HG03135 (cell line): Measurements from ENCODE around the gene ALDH3B1.

Source experiments
- ATAC-seq: cut with Tn5 transposase; IDR thresholded peaks from one replicate; pipeline ENCODE4 v1.9.1; 2021; ENCODE audit warnings: mild to moderate bottlenecking, moderate library complexity; ENCODE audit not compliant: unreplicated experiment

ALDH3B1 gene

DNA sequence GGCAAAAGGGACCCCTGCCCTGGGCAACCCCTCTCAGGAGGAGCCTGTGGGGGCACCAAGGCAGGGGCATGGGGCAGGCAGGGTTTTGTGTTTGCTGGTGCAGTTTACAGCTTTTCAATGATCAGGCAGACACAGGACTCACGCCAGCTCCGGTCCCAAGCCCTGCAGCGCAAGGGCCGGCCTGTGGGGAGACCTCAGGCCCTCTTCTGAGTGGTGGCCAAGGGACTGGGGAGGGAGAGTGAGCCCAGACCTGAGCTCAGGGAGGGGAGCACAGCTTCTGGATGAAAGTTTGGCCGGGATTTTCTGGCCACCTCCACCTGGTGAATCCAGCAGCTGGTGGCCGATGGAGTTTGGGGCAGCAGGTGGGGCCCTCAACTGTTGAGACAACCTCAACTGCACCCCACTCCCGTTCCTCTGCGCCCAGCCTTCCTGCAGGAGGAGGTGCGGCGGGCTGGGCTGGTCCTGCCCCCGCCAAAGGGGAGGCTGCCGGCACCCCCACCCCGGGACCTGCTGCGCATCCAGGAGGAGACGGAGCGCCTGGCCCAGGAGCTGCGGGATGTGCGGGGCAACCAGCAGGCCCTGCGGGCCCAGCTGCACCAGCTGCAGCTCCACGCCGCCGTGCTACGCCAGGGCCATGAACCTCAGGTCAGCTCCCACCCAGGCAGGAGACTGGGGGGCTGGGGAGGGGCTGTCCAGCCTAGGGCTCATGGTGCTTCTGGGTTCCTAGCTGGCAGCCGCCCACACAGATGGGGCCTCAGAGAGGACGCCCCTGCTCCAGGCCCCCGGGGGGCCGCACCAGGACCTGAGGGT, 32.3 kb downstream of the ALDH3B1 start:
- no peak for ATAC-seq

DNA sequence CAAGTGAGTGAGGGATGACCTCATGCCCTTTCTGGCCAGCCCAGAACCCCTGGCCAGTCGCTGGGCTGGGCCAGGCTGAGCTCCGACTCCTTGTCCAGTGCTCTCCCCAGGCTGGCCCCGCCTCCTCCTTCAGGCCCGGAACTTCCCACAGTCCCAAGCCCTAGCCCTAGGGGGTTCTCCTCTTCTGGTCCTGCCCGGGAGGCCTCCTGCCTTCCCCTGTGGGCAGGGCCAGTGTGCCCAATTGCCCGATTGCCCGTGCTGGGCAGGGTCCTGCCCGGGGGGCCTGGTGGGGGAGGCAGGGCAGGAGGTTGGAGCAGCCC, 32.9 kb downstream of the ALDH3B1 start:
- ATAC-seq: no peak

DNA sequence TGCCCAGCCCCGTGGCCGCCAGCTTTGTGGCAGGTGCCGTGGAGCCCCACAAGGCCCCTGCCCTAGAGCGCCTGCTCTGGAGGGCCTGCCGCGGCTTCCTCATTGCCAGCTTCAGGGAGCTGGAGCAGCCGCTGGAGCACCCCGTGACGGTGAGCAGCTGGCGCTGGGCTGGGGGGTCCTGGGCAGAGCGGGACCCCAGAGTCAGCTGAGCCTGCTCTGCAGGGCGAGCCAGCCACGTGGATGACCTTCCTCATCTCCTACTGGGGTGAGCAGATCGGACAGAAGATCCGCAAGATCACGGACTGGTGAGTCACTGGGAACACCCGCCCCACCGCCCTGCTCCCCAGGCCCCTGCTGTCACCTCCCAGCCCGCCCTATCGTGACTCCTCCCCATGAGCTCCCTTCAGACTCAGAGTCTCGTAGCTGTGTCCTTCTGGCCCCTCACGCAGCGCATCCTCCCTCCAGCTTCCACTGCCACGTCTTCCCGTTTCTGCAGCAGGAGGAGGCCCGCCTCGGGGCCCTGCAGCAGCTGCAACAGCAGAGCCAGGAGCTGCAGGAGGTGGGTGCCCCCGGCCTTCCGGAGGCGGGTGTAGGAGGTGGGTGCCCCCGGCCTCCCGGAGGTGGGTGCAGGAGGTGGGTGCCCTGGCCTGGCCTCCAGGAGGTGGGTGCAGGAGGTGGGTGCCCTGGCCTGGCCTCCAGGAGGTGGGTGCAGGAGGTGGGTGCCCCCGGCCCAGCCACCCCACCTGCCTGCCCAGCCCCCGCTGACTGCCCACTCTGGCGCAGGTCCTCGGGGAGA, 33.4 kb downstream of the ALDH3B1 start:
- no peak for ATAC-seq

DNA sequence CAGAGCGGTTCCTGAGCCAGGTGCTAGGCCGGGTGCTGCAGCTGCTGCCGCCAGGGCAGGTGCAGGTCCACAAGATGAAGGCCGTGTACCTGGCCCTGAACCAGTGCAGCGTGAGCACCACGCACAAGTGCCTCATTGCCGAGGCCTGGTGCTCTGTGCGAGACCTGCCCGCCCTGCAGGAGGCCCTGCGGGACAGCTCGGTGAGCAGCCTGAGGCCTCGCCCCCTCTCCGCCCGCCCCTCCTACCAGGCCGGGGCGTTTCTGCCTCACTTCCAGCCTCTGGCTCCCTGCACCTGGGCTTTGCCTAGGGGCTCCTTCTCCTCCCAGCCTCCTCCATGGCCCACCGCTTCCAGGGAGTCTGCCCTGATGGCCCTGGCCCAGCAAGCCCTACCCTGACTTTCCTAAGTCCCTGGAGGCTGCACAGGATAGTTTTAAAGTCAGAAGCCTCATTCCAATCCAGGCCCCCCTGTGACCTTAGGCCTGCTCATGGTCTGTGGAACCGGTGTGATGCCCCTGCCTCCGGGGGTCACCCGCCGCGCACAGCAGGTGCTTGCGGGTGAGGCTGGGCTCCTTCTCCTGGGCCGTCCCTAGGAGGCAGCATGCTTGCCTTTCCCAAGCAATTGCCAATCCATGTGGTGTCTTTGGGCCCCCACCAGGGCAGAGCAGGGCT, 34.2 kb downstream of the ALDH3B1 start:
- ATAC-seq: no peak

DNA sequence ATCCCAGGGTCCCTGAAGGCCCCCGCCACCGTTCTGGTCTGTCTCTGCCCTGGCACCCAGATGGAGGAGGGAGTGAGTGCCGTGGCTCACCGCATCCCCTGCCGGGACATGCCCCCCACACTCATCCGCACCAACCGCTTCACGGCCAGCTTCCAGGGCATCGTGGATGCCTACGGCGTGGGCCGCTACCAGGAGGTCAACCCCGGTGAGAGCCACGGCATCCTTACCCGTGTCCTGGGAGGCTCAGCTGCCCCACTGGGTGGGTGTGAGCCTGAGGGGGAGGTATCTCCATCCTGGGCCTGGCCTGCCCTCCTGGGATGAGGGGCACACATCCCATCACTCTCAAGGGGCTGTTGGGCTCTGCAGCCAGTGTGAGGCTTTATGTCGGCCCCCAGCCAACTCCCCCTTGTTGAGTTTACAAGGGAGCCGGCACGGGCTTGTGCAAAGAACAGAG, 34.8 kb downstream of the ALDH3B1 start:
- no peak for ATAC-seq

DNA sequence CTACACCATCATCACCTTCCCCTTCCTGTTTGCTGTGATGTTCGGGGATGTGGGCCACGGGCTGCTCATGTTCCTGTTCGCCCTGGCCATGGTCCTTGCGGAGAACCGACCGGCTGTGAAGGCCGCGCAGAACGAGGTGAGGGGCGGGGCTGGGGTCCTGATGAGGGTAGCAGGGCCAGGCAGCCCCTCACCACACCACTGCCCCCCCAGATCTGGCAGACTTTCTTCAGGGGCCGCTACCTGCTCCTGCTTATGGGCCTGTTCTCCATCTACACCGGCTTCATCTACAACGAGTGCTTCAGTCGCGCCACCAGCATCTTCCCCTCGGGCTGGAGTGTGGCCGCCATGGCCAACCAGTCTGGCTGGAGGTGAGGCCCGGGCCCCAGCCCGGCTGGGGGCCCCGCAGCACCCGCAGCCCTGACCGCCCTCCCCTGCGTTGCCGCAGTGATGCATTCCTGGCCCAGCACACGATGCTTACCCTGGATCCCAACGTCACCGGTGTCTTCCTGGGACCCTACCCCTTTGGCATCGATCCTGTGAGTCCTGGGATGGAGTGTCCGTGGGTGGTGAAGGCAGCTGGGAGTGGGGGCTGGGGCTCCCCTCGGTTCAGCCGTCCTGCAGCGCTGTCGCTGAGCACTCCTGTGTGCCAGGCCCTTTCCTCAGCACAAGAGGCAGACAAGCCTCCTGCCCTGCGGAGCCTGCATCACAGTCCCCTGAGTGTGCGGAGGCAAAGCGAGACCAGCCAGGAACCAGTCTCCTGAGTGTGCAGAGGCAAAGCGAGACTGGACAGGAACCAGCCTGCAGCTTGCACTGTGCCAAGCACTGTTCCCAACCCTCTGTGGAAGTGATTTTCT, 37.5 kb downstream of the ALDH3B1 start:
- no peak for ATAC-seq

DNA sequence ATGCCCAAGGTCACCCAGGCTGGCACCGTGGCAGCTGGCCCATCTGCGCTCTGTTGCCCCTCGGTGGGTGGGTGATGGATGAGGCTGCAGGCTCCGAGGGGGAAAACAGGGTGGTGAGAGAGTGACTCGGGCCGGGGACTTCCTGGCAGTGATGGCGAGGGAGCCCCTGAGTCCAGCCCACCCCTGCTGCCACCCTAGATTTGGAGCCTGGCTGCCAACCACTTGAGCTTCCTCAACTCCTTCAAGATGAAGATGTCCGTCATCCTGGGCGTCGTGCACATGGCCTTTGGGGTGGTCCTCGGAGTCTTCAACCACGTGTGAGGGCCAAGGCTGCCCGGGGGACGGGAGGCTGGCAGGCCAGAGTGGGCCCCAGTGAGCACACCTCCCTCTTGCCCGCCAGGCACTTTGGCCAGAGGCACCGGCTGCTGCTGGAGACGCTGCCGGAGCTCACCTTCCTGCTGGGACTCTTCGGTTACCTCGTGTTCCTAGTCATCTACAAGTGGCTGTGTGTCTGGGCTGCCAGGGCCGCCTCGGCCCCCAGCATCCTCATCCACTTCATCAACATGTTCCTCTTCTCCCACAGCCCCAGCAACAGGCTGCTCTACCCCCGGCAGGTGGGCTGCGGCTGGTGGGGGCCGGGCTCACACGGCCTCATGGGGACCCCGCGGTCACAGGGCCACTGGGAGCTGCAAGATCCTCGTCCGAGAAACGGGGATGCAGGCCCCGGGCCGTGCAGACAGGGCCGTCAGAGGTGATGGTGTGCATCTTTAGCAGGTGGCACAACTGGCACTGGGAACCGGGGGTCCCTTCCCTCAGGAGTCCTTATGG, 38.8 kb downstream of the ALDH3B1 start:
- no peak for ATAC-seq

DNA sequence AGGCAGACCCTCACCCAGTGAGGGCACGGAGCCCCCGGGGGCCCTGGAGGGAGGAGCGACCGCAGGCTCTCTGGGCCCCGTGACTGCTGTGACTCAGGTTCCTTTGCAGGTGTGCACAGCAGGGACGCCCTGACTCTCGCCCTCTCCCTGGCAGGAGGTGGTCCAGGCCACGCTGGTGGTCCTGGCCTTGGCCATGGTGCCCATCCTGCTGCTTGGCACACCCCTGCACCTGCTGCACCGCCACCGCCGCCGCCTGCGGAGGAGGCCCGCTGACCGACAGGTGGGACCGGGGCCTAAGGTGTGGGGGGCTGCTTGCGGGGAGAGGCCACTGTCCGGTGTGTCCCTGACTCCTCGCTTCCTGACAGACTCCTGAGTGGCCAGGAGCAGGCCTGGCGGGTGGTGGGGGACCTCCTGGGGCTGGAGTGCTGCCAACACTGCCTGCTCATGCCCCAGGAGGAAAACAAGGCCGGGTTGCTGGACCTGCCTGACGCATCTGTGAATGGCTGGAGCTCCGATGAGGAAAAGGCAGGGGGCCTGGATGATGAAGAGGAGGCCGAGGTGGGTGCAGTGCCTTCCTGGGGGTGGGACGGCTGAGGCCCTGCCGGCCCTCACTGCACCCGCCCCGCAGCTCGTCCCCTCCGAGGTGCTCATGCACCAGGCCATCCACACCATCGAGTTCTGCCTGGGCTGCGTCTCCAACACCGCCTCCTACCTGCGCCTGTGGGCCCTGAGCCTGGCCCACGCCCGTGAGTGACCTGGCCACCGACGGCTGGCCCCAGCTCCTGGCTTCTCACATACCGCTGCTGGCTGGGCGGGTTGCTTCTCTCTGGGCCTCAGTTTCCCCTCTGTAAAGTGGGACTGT, 39.6 kb downstream of the ALDH3B1 start:
- ATAC-seq: no peak

DNA sequence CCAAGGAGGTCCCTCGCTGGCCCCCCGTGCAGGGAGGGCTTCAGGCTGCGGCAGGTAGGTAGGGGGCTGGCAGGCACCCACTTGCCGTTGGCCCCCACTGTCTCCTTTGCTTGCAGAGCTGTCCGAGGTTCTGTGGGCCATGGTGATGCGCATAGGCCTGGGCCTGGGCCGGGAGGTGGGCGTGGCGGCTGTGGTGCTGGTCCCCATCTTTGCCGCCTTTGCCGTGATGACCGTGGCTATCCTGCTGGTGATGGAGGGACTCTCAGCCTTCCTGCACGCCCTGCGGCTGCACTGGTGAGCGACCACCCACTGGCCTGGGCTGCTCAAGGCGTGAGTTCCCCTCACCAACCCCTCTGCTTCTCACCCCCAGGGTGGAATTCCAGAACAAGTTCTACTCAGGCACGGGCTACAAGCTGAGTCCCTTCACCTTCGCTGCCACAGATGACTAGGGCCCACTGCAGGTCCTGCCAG, 40.3 kb downstream of the ALDH3B1 start:
- no peak for ATAC-seq

DNA sequence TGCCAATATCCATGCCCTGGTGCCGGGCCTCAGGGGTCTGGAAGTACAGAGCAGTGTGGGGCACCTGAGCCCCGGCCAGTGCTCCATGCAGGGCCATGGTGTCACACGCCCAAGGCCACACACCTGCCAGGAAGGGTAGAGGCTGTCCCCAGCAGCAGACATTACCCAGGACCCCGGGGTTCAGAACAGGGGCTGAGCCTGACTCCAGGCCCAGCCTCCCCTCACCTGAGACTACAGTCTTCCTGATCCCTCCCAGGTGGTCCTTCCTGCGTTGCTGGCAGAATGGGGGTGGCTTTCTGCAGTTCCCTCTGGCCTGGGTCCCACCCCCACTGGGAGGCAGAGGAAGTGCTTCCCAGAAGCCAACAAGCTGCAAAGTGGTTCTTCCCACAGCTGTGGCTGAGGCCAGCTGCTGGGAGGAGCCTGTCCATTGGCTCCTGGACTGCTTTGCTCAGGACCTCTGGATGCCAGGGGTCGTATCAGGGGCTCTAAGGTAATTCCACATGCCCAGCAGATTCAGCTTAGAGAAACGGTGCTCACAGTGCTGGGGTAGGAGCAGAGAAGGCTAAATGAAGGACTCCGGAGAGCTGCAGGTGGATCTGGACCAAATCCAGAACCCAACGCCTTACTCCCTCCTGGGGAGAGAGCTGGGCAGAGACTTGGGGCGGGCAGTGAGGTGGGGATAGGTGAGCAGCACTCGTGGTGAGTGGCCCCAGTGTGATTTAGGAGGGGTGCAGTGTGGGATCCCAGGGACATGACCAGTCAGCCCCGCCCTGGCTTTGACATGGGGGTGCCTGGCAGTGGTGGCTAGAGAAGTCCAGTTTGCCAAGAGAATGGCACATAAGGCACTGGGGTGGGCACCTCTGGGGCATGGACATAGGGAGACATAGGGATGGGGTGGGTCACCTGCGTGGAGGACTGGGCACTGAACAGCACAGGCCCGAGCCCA, 41.3 kb downstream of the ALDH3B1 start:
- no peak for ATAC-seq

DNA sequence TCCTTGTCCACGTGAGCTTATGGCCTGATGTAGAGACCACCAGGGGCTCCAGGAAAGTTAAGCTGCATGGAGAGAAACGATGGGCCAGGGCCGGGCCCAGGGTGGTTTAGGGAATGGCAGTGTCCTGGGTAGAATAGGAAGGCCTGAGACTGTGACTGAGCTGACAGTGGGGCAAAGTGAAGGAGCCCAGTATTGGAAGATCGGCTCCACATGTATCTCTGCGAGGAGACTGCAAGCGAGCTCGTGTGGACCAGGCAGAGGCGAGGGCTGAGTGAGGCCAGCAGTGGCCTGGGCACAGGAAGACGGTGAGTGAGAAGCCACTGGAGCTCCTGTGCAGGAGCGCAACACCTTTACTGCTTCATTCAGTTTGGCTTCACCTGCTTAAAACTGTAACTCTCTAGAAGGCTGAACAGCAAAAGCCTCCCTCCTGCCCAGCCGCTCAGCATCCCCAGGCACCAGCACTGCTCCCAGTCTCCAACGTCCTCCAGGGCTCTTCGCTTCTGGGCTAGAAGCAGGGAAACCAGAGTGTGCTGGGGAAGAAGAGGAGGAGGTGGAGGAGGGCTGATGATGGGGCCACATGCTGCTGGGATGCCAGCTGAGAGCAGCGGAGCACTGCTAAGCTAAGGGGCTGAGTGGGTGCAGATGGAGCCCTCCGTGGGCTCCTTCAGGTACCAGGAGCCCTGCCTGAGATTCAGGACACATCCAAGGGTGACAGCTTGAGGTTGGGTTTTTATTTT, 42.2 kb downstream of the ALDH3B1 start:
- no peak for ATAC-seq

DNA sequence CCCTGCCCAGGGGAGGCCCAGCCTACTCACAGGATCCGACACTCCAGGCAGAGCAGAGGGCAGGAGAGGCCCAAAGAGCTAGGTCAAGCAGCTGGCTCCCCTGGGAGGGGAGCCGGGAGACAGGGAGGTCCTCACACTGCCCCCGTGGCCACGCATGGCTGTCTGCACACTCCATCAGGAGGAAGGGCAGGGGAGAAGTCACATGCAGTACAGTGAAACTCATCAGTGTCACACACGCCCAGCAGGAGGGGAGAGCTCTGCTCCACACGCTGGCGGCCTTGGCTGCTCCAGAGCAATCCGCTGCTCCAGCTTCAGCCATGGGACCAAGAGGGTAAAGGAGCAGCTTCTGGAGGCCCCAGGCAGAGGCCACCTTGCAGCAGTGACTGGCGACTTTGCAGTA, 43.0 kb downstream of the ALDH3B1 start:
- ATAC-seq: no peak

DNA sequence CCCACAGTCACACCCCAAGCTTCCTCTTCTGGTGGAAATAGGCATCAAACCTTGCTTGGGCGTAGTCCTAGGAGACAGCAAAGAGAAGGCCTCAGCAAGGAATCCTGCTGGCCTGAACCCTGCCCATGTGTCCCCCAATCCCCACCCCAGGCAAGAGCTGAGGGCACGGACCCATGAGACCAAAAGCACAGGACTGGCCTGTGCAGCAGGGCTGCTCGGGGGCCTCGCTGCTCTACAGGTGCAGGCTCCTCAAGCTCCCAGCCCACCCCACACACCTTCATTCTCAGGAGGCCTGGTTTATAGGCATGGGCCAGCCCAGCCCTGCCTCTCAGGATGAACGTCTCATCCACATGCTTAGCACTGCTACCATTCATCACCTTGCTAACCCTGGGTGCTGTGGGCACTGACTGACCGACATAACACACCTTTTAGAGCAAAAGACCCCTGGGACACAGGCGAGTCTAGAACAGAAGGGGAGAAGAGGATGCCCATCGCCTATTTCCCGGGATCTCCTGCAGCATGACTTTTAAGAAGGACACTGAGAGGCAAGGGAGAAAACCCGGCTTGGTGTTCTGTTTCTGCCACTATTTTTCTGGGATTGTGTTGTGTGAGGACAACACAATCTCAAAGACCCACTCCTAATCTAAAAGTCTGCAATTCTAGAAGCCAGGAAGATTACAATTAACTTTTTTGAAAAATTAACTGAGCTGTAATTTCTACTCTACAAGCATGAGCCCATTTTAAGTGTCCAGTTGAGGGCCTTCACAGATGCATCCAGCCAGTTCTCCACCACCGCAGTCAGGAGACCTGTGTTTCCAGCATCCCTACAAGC, 44.1 kb downstream of the ALDH3B1 start:
- ATAC-seq: no peak

DNA sequence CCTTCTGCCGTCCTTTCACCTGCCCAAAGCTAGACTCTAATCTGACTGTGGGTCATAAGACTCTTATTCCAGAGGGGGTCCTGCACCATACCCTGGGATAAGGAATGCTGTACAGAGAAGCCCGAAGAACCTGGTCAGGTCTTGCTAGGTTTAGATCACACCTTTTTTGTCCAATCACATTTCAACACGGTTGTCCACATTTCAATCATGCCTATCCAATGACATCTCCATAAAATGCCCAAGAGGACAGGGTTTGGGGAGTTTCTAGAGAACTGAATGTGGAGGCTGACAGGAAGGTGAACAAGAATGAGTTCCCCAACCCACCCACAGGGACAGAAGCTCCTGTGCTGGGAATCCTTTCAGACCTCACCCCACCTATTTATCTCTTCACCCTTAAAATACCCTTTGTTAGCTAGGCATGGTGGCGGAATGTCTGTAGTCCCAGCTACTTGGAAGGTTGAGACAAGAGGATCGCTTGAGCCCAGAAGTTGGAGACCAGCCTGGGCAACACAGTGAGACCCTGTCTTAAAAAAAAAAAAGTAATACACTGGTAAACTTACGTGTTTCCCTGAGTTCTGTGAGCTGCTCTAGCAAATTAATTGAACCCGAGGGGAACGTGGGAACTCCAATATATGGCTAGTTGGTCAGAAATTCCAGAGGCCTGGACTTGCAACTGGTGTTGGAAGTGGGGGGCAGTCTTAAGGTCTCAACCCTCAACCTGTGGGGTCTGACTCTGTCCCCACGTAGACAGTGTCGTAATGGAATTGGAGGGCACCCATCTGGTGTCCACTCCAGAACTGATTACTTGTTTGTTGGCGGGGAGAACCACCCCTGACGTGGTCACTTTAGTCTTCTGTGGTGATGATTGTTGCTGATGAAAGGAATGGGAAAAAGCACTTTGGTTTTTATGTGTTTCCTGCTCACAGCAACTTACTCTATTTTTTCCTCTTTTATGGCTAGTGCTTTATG, 46.5 kb downstream of the ALDH3B1 start:
- no peak for ATAC-seq

DNA sequence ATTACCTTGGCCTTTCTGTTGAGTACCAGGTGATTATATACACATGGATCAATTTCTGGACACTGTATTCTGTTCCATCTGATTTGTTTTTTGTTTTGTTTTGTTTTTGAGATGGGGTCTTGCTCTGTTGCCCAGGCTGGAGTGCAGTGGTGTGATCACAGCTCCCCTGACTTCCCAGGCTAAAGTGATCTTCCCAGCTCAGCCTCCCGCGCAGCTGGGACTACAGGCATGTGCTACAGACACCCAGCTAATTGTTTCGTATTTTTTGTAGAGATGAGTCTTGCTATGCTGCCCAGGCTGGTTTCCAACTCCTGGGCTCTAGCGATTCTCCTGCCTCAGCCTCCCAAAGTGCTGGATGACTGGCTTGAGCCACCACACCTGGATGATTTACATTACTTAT, 47.7 kb downstream of the ALDH3B1 start:
- ATAC-seq: no peak
